NCI-H2196 (cell line): ENCODE results near the gene TBL1X.

Experiments
- DNase-seq: peaks from one replicate; lab custom pipeline; 2025; ENCODE audit not compliant: unreplicated experiment; lab: John Stamatoyannopoulos, UW

TBL1X gene

GRCh38 chrX:9578083-9578779 lies 113.4 kb downstream of the TBL1X start:
- no peak for DNase-seq

DNA sequence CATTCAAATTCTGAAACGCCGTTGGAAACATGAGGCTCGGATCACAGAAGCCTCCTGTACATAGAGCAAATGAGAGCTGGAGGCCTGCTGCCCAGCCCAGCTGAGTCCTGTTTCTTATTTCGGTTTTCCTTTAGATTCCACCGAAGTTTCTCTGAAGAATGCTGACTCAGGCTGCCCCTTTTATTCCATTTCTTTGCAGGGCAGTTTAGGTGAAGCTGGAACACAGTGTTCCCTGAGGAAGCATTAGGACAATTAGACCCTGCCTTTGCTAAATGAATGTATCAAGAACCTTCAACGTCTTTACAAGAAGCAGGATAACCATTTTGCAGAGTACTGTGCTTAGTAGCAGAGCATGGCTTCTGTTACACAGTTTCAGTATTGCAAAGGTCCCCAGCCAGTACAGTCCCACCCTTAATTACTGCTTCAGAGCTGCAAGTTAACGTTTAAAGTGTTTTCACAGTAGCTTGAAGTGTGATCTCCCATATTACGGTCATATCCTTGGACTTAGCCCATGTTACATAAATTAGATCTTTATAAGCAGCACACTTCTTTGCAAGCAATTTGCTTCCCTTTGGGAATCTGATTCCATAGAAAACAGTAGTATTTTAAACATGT lies 117.0 kb downstream of the TBL1X start:
- DNase-seq: no peak

GRCh38 chrX:9582956-9583355 lies 118.1 kb downstream of the TBL1X start:
- DNase-seq: no peak

DNA sequence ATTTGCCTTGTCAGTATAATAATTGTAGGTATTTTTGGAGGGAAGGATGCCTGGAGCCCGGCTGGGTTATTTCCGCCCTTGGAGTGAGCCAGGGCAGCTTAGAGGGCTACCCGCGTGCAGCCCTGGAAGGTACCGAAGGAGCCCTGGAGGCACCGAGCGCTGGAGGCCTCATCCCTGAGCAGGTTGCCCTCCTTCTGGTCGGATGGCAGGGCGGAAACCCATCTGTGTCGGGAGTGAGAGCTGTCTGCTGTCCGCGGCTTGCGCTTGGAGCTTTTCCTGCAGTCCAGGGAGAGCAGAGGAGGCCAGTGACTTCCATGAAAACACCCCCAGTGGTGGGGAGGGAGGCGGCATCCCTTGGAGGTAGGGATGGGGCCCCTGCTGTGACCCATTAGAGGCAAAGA lies 122.1 kb downstream of the TBL1X start:
- no peak for DNase-seq

DNA sequence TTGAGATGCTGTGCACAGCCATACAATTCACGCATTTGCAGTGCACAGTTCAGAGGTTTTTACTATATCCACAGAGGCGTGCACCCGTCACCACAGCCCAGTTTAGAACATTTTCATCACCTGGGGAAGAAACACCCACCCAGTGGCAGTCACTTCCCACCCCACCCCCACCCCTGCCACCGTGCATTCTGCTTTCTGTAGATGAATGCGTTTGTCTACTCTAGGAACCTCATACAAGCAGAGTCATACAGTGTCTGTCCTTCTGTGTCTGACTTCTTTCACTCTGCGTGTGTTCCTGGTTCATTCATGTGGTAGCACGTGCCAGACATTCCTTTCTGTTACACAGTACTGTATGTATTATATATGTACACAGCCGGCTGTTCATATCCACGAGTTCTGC lies 122.8 kb downstream of the TBL1X start:
- no peak for DNase-seq

GRCh38 chrX:9591496-9591895 lies 126.6 kb downstream of the TBL1X start:
- no peak for DNase-seq

GRCh38 chrX:9593756-9594155 lies 128.9 kb downstream of the TBL1X start:
- no peak for DNase-seq

GRCh38 chrX:9595174-9595573 lies 130.3 kb downstream of the TBL1X start:
- no peak for DNase-seq

DNA sequence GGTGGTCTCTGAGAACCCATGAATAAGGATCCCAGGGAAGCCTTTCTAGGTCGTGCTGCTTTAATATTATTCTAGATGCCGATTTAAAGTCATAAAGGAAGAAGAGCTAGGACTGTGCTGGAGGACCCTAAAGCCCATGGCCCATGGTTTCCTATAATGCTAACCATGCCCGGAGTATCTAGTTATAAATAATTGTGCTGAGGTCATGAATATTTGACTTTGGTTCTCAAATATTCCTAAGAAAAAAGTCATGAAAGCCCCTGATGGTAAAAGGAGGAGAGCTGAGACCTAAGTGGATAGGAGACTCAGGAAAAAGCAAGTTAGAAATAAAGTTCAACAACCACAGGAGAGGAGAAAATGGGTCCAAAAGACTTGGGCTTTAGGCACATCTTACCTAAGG lies 132.0 kb downstream of the TBL1X start:
- DNase-seq: no peak

GRCh38 chrX:9597361-9598035 lies 132.6 kb downstream of the TBL1X start:
- no peak for DNase-seq

- DNase-seq: peak; percentile 2
Observed at GRCh38 chrX:9598344-9598743, 133.5 kb downstream of the TBL1X start.

DNA sequence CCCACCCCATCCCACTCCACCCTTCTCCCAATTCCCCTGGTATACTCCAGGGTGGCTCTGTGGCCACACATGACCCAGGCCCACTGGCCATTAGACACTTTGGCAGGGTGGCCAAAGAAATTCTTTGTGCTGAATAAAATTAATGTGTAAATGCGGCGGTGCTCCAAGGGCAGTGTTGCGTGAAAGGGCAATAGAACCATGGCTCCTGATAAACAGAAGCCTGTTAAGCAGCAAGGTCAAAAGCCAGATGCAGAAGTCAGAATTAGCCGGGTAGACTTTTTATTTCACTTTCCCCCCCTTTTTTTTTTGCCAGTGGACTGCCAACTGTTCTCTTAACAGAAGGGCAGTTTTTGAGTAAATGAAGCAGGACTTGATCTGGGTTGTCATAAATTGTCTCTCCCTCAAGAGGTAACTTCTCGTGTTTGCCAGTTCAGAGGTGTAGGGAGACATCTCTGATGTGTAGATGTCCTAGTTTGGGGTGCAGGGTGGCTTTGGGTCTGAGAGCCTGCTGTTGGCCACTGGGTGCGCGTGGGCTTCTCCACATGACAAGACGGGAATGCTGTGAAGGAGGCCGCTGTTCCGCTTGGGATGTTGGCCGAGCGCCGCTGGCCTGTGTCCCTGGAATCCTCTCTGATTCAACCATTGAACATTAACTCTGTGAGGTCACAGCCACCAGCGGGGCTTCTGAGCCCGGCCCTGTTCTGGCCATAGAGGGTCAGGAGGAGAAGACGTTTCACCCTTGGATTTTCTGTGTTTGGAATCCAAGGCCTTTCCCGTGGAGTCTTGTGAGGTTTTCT lies 139.5 kb downstream of the TBL1X start:
- DNase-seq: no peak

DNA sequence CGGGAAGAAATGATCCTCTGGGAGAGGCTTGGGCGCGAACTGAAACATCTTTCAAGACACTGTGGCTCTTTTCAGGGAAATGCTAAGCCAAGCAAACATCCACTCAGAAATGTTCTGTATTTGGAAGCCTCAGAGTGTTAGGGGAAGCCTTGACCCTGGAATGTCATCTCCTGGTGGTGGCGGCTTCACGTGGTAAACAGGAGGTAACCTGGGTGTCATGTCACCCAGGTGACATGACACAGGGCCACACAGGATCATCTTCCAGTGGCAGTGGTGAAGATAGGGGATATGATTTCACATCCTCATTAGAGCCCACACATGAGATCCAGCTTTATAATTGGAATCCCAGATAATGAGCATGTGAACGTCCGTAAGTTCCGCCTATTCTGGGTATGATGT lies 140.0 kb downstream of the TBL1X start:
- no peak for DNase-seq

DNA sequence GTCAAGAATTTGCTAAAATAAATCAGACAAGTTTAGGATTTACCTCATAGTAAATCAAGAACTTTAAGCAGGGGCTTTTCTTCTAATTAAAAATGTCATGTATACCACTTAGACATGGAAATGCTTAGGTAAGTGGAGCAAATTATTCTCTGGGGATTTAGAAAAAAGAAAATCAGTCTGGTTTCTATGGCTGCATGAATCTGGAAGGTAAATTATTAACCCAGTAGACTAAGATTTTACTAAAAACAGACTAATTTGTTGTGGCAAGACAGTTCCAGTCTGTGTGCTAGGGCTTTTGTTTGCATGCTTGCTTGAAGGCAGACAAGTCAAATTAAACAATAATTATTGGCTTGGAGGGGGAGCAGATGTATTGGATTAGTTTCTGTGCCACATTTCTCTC lies 140.6 kb downstream of the TBL1X start:
- DNase-seq: no peak

DNA sequence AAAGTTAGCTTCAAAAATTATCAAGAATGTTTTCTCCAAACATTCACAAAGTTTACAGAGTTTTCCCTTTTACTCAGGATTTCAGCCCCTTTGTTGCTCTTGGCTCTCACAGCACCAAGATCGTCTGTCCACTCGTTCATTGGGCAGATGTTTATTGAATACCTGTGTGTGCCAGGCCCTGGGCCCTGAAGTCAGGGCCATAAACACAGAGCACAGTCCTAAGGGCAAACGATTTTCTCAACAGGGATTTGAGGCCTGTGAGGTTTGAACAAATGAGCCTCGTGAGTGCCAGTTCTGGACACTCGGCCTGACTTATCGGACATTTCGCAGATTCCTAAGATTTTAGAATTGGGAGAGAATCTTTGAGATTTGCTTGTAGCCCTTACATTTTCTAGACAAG lies 142.1 kb downstream of the TBL1X start:
- no peak for DNase-seq

DNA sequence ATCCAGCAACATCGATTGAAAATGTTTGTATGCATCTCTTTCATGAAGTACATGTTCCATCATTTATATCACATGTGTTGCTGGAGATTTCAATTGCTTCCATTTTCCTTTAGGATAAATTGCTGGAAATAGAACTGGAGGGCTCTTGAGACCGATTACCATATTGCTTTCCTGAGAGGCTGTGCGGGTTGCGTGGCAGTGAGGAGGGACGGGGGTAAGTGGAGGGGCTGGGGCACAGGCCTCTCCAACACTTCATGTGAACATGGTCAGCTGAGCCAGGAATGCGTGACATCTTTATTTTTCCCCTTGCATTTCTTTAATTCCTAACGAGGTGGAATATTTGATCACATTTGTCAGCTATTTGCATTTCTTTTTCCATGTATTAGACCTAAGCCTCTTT lies 144.6 kb downstream of the TBL1X start:
- no peak for DNase-seq

DNA sequence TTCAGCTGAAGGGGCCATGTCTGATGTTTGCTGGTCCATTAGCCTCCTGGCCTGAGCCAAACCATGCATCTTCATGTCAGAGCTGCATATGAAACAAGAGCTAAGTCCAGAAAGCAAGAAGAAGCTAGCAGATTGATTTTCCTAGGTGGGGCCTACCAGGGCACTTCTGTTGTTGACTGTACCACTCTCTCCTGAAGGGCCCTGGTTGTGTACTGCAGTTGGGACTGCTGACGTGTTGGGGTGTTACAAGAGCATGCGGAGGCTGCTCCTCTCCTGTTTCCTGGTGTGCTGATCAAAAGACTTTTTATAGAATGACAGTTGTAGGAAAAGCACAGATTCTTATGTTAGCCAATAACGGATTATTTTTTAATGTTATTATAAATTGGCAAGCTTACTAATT lies 145.1 kb downstream of the TBL1X start:
- no peak for DNase-seq

GRCh38 chrX:9610771-9611392 lies 146.0 kb downstream of the TBL1X start:
- DNase-seq: no peak

GRCh38 chrX:9611436-9612145 lies 146.7 kb downstream of the TBL1X start:
- no peak for DNase-seq

- DNase-seq: no peak
Observed at GRCh38 chrX:9612146-9612505, 147.3 kb downstream of the TBL1X start.

GRCh38 chrX:9614016-9614415 lies 149.2 kb downstream of the TBL1X start:
- DNase-seq: no peak
